Osteocyte (in vitro differentiated cells): ENCODE measurements around the gene FHOD3. TPM values are rescaled to one million over a fixed set of nuclear protein-coding genes. Genes with fewer than 3 reads are reported as not detected.

Experiments
- DNase-seq: peaks from one replicate; pipeline ENCODE4 v3.0.0; 2021; ENCODE audit warnings: mixed read lengths; ENCODE audit not compliant: unreplicated experiment; ENCODE audit errors: extremely low spot score
- H3K27ac Mint-ChIP-seq: one replicate; pipeline ENCODE4 v1.8.0; 2021; ENCODE audit warnings: mild to moderate bottlenecking, mixed read lengths; ENCODE audit not compliant: unreplicated experiment
- H3K27me3 Mint-ChIP-seq: one replicate; pipeline ENCODE4 v1.8.0; 2021; ENCODE audit warnings: mixed read lengths; ENCODE audit not compliant: unreplicated experiment
- H3K36me3 Mint-ChIP-seq: one replicate; pipeline ENCODE4 v1.8.0; 2021; ENCODE audit warnings: mixed read lengths; ENCODE audit not compliant: unreplicated experiment
- H3K4me1 Mint-ChIP-seq: one replicate; pipeline ENCODE4 v1.8.0; 2021; ENCODE audit warnings: mixed read lengths; ENCODE audit not compliant: unreplicated experiment
- H3K4me3 Mint-ChIP-seq: one replicate; pipeline ENCODE4 v1.8.0; 2021; ENCODE audit warnings: mild to moderate bottlenecking, moderate library complexity, mixed read lengths; ENCODE audit not compliant: unreplicated experiment
- H3K9me3 Mint-ChIP-seq: one replicate; pipeline ENCODE4 v1.8.0; 2021; ENCODE audit warnings: mixed read lengths; ENCODE audit not compliant: unreplicated experiment
- CTCF ChIP-seq: fragments of 200-600 bp; sonication (generic); IDR thresholded peaks from 2 replicates; pipeline ENCODE4 v1.5.0; 2021; ENCODE audit warnings: antibody characterized with exemption, mild to moderate bottlenecking, moderate library complexity
- total RNA-seq: library from RNA; stranded (reverse); gene quantifications from 2 replicates; pipeline ENCODE4 v1.2.1, GENCODE V29; 2021

FHOD3 gene
- total RNA-seq, 1 donor from 2014 or later: 1.2 TPM

GRCh38 chr18:36516726-36517125 is 219.2 kb downstream of the FHOD3 start:
- DNase-seq: peak; percentile 10
- Mint-ChIP-seq H3K27ac (no peak overlapping the region), H3K9me3 (no peaks in the 10 kb centered on the region), H3K36me3 (no peaks in the 10 kb centered on the region), H3K4me1 (no peaks in the 10 kb centered on the region), H3K4me3 (no peak overlapping the region), H3K27me3 (no peaks in the 10 kb centered on the region)
- TF ChIP-seq CTCF: no peak

GRCh38 chr18:36518839-36519238 is 221.3 kb downstream of the FHOD3 start:
- H3K4me3 Mint-ChIP-seq: no peak overlapping the region
- H3K27ac Mint-ChIP-seq: no peak overlapping the region
- TF ChIP-seq CTCF: no peak
- H3K27me3 Mint-ChIP-seq: no peaks in the 10 kb centered on the region
- H3K9me3 Mint-ChIP-seq: no peaks in the 10 kb centered on the region
- DNase-seq: no peak
- H3K4me1 Mint-ChIP-seq: no peaks in the 10 kb centered on the region
- H3K36me3 Mint-ChIP-seq: no peaks in the 10 kb centered on the region

- Mint-ChIP-seq H3K4me3 (no peak overlapping the region), H3K27ac (no peak overlapping the region), H3K36me3 (no peaks in the 10 kb centered on the region), H3K4me1 (no peaks in the 10 kb centered on the region), H3K9me3 (no peaks in the 10 kb centered on the region), H3K27me3 (no peaks in the 10 kb centered on the region)
- TF ChIP-seq CTCF: no peak
- DNase-seq: no peak
Measured at GRCh38 chr18:36519358-36519757, 221.8 kb downstream of the FHOD3 start.

GRCh38 chr18:36522509-36522908 is 225.0 kb downstream of the FHOD3 start:
- H3K36me3 Mint-ChIP-seq: no peaks in the 10 kb centered on the region
- H3K27ac Mint-ChIP-seq: no peak overlapping the region
- DNase-seq: no peak
- H3K27me3 Mint-ChIP-seq: peaks cover 3% of the 10 kb centered on the region
- TF ChIP-seq CTCF: no peak
- H3K4me1 Mint-ChIP-seq: no peaks in the 10 kb centered on the region
- H3K9me3 Mint-ChIP-seq: no peaks in the 10 kb centered on the region
- no peak overlapping the region for H3K4me3 Mint-ChIP-seq

- Mint-ChIP-seq H3K27me3 (peaks cover 3% of the 10 kb centered on the region), H3K4me3 (no peak overlapping the region), H3K36me3 (no peaks in the 10 kb centered on the region), H3K4me1 (no peaks in the 10 kb centered on the region), H3K27ac (no peak overlapping the region), H3K9me3 (no peaks in the 10 kb centered on the region)
- no peak for TF ChIP-seq CTCF
- peak; percentile 54 for DNase-seq
Measured at GRCh38 chr18:36525913-36526312, 228.4 kb downstream of the FHOD3 start.
